ENCODE measurements around the gene SEMA3B.

The SEMA3B gene

GRCh38 chr3:50292159-50293078 is 23.5 kb downstream of the SEMA3B start, which contains the start of gene IFRD2 (continued):
- TF ChIP-seq ZBTB49 (tag by site-specific recombination; IDR thresholded peaks at IDR 0.05; ENCODE audit: low read depth) (no peak), ZNF549 (tag by site-specific recombination; IDR thresholded peaks at IDR 0.05) (no peak), ZNF785 (tag by site-specific recombination; IDR thresholded peaks at IDR 0.05) (no peak), ZNF146 (tag by site-specific recombination; IDR thresholded peaks at IDR 0.05) (no peak), ZNF391 (tag by site-specific recombination; IDR thresholded peaks at IDR 0.05; ENCODE audit: borderline replicate concordance, low read depth) (peak; percentile 17; the same call in 1 of the 2 replicates), ZNF221 (tag by site-specific recombination; IDR thresholded peaks at IDR 0.05; ENCODE audit: borderline replicate concordance) (no peak), ZNF792 (tag by site-specific recombination; IDR thresholded peaks at IDR 0.05) (no peak), ZNF174 (tag by site-specific recombination; IDR thresholded peaks at IDR 0.05) (no peak), ZNF768 (tag by site-specific recombination; IDR thresholded peaks at IDR 0.05) (no peak), ZNF350 (tag by site-specific recombination; IDR thresholded peaks at IDR 0.05) (no peak), ZNF211 (tag by site-specific recombination; IDR thresholded peaks at IDR 0.05; ENCODE audit: low read depth) (no peak), PATZ1 (tag by site-specific recombination; IDR thresholded peaks at IDR 0.05) (peak; percentile 53; the same call in 1 of the 2 replicates), ZNF510 (tag by site-specific recombination; IDR thresholded peaks at IDR 0.05; ENCODE audit: insufficient replicate concordance) (no peak), SCRT2 (tag by site-specific recombination; IDR thresholded peaks at IDR 0.05) (no peak), ZNF701 (tag by site-specific recombination; IDR thresholded peaks at IDR 0.05) (no peak), ZNF157 (tag by site-specific recombination; IDR thresholded peaks at IDR 0.05) (no peak)
- TF ChIP-seq, protein P1, sequence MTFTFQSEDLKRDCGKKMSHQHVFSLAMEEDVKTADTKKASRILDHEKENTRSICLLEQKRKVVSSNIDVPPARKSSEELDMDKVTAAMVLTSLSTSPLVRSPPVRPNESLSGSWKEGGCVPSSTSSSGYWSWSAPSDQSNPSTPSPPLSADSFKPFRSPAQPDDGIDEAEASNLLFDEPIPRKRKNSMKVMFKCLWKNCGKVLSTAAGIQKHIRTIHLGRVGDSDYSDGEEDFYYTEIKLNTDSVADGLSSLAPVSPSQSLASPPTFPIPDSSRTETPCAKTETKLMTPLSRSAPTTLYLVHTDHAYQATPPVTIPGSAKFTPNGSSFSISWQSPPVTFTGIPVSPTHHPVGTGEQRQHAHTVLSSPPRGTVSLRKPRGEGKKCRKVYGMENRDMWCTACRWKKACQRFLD (tag by site-specific recombination; IDR thresholded peaks at IDR 0.05), result peak; percentile 99
- TF ChIP-seq, protein P2, sequence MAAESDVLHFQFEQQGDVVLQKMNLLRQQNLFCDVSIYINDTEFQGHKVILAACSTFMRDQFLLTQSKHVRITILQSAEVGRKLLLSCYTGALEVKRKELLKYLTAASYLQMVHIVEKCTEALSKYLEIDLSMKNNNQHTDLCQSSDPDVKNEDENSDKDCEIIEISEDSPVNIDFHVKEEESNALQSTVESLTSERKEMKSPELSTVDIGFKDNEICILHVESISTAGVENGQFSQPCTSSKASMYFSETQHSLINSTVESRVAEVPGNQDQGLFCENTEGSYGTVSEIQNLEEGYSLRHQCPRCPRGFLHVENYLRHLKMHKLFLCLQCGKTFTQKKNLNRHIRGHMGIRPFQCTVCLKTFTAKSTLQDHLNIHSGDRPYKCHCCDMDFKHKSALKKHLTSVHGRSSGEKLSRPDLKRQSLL (tag by site-specific recombination; IDR thresholded peaks at IDR 0.05), result no peak; the same call in 1 of the 2 replicates
- TF ChIP-seq, protein P3, sequence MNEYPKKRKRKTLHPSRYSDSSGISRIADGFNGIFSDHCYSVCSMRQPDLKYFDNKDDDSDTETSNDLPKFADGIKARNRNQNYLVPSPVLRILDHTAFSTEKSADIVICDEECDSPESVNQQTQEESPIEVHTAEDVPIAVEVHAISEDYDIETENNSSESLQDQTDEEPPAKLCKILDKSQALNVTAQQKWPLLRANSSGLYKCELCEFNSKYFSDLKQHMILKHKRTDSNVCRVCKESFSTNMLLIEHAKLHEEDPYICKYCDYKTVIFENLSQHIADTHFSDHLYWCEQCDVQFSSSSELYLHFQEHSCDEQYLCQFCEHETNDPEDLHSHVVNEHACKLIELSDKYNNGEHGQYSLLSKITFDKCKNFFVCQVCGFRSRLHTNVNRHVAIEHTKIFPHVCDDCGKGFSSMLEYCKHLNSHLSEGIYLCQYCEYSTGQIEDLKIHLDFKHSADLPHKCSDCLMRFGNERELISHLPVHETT (tag by site-specific recombination; IDR thresholded peaks at IDR 0.05), result no peak; the same call in 1 of the 2 replicates
- TF ChIP-seq, protein P4, sequence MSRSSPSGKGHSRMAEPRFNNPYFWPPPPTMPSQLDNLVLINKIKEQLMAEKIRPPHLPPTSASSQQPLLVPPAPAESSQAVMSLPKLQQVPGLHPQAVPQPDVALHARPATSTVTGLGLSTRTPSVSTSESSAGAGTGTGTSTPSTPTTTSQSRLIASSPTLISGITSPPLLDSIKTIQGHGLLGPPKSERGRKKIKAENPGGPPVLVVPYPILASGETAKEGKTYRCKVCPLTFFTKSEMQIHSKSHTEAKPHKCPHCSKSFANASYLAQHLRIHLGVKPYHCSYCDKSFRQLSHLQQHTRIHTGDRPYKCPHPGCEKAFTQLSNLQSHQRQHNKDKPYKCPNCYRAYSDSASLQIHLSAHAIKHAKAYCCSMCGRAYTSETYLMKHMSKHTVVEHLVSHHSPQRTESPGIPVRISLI (tag by site-specific recombination; IDR thresholded peaks at IDR 0.05), result no peak
- TF ChIP-seq, protein P5, sequence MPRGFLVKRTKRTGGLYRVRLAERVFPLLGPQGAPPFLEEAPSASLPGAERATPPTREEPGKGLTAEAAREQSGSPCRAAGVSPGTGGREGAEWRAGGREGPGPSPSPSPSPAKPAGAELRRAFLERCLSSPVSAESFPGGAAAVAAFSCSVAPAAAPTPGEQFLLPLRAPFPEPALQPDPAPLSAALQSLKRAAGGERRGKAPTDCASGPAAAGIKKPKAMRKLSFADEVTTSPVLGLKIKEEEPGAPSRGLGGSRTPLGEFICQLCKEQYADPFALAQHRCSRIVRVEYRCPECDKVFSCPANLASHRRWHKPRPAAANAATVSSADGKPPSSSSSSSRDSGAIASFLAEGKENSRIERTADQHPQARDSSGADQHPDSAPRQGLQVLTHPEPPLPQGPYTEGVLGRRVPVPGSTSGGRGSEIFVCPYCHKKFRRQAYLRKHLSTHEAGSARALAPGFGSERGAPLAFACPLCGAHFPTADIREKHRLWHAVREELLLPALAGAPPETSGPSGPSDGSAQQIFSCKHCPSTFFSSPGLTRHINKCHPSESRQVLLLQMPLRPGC (tag by site-specific recombination; IDR thresholded peaks at IDR 0.05), result no peak; the same call in 1 of the 2 replicates
- TF ChIP-seq, protein P6, sequence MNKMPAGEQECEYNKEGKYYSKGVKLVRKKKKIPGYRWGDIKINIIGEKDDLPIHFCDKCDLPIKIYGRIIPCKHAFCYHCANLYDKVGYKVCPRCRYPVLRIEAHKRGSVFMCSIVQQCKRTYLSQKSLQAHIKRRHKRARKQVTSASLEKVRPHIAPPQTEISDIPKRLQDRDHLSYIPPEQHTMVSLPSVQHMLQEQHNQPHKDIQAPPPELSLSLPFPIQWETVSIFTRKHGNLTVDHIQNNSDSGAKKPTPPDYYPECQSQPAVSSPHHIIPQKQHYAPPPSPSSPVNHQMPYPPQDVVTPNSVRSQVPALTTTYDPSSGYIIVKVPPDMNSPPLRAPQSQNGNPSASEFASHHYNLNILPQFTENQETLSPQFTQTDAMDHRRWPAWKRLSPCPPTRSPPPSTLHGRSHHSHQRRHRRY (tag by site-specific recombination; IDR thresholded peaks at IDR 0.05), result no peak
- TF ChIP-seq, protein P7, sequence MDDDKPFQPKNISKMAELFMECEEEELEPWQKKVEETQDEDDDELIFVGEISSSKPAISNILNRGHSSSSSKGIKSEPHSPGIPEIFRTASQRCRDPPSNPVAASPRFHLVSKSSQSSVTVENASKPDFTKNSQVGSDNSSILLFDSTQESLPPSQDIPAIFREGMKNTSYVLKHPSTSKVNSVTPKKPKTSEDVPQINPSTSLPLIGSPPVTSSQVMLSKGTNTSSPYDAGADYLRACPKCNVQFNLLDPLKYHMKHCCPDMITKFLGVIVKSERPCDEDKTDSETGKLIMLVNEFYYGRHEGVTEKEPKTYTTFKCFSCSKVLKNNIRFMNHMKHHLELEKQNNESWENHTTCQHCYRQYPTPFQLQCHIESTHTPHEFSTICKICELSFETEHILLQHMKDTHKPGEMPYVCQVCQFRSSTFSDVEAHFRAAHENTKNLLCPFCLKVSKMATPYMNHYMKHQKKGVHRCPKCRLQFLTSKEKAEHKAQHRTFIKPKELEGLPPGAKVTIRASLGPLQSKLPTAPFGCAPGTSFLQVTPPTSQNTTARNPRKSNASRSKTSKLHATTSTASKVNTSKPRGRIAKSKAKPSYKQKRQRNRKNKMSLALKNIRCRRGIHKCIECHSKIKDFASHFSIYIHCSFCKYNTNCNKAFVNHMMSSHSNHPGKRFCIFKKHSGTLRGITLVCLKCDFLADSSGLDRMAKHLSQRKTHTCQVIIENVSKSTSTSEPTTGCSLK (tag by site-specific recombination; IDR thresholded peaks at IDR 0.05), result no peak
